Right lobe of liver (tissue), 6 donors: ENCODE data around the gene ALDH1A1. TPM values are rescaled to one million over a fixed set of nuclear protein-coding genes. Genes with fewer than 3 reads are reported as not detected.

Experiments
- ATAC-seq, 4 donors: fragments of 200-7000 bp; cut with Tn5 transposase; one replicate each; pipeline ENCODE4 v1.9.1; 2020; ENCODE audit warnings: mild to moderate bottlenecking in 4 of 4, moderate library complexity in 4 of 4
- DNase-seq, 3 donors: peaks; one replicate each; pipeline ENCODE4 v3.0.0-alpha.2; 2020
- H3K27ac ChIP-seq, 3 donors: fragments of 200-600 bp; one replicate each; pipeline ENCODE4 v1.8.0; 2022
- H3K27me3 ChIP-seq, 2 donors: fragments of 200-600 bp; one replicate each; pipeline ENCODE4 v1.8.0; 2022
- H3K36me3 ChIP-seq, 4 donors: fragments of 200-600 bp; sonication (generic) in 1 of 4; one replicate each; pipeline versions ENCODE4 v1.5.1 to v1.8.0; 2017 to 2022; ENCODE audit warnings: control low read depth in 1 of 4
- H3K4me1 ChIP-seq, 4 donors: fragments of 200-600 bp; sonication (generic) in 1 of 4; one replicate each; pipeline versions ENCODE4 v1.5.1 to v1.8.0; 2017 to 2022; ENCODE audit warnings: control low read depth in 1 of 4
- H3K4me3 ChIP-seq, 3 donors: fragments of 200-600 bp; one replicate each; pipeline ENCODE4 v1.8.0; 2022
- H3K9me3 ChIP-seq, 4 donors: fragments of 200-600 bp; sonication (generic) in 1 of 4; one replicate each; pipeline versions ENCODE4 v1.5.1 to v1.8.0; 2017 to 2022; ENCODE audit warnings: control low read depth in 1 of 4
- POLR2A ChIP-seq: fragments of 450-650 bp; IDR thresholded peaks from one replicate; pipeline ENCODE4 v1.6.1; 2017; ENCODE audit warnings: antibody characterized with exemption, mild to moderate bottlenecking
- WGBS: methylation state at CpG from one replicate; pipeline ENCODE4 v1.1.6; 2018; ENCODE audit warnings: low coverage, low lambda C conversion rate; ENCODE audit not compliant: insufficient coverage; ENCODE audit errors: missing lambda C conversion rate; 5-methylcytosine and 5-hydroxymethylcytosine counted together
- intact Hi-C, 2 donors: fragments of 100-400 bp; cut with DNase I; formaldehyde crosslinking; loops; one replicate each; pipeline versions ENCODE4 v1.11.2 to v1.14.1; 2022
- total RNA-seq, 6 experiments: library from RNA; depleted of rRNA in 2 of 6; stranded (reverse); fragments of >200 nt in 2 of 6; fragmentation: NEBNext Ultra II Directional in 3 of 6; extraction: Animal tissue kit (Norgen Biotek cat#: 25700) in 3 of 6; gene quantifications; one replicate each; pipeline versions ENCODE4 v1.1.0 to v1.2.4, GENCODE V29; 2016 to 2023
- TF ChIP-seq, protein P1 (sequence below), 4 donors: fragments of 200-600 bp in 3 of 4; fragments of 450-650 bp in 1 of 4; IDR thresholded peaks; one replicate each; pipeline versions ENCODE4 v1.5.1 to v1.8.0; 2016 to 2022; ENCODE audit warnings: antibody characterized with exemption in 4 of 4, mild to moderate bottlenecking in 2 of 4
- donor health status: DM: no; HTN: yes; CAD: no.
- donor health status: DM: no; HTN: no; CAD: no.
- donor health status: DM: no; HTN: no; CAD: no.
- donor health status: DM: no; HTN: yes; CAD: no.
- donor health status: DM: no; HTN: yes; CAD: no.

The ALDH1A1 gene
- total RNA-seq, 6 experiments from 2014 or later, result 309 to 1,702 (median 521) TPM

- H3K4me3 ChIP-seq, result no peak overlapping the region
- H3K27me3 ChIP-seq, result no peaks in the 10 kb centered on the region
- peaks cover 0 to 45% (median 2%) of the 10 kb centered on the region in 4 donors for H3K36me3 ChIP-seq
- ATAC-seq (no peak), DNase-seq (no peak)
- intact Hi-C loops, result no loop called here
- TF ChIP-seq, protein P1, sequence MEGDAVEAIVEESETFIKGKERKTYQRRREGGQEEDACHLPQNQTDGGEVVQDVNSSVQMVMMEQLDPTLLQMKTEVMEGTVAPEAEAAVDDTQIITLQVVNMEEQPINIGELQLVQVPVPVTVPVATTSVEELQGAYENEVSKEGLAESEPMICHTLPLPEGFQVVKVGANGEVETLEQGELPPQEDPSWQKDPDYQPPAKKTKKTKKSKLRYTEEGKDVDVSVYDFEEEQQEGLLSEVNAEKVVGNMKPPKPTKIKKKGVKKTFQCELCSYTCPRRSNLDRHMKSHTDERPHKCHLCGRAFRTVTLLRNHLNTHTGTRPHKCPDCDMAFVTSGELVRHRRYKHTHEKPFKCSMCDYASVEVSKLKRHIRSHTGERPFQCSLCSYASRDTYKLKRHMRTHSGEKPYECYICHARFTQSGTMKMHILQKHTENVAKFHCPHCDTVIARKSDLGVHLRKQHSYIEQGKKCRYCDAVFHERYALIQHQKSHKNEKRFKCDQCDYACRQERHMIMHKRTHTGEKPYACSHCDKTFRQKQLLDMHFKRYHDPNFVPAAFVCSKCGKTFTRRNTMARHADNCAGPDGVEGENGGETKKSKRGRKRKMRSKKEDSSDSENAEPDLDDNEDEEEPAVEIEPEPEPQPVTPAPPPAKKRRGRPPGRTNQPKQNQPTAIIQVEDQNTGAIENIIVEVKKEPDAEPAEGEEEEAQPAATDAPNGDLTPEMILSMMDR (IDR thresholded peaks at IDR 0.05), result no peak
- no peak for TF ChIP-seq POLR2A
- no peaks in the 10 kb centered on the region for H3K9me3 ChIP-seq
- WGBS, result 74% methylated on average over 4 of the region's 4 CpGs
- H3K4me1 ChIP-seq, result peaks cover 0 to 88% (median 9%) of the 10 kb centered on the region in 4 donors
- peak overlapping the region in 2 of 3 donors; percentile 51 to 64 for H3K27ac ChIP-seq
Observed at GRCh38 chr9:72935595-72935994, 17.3 kb downstream of the ALDH1A1 start.

GRCh38 chr9:72933730-72934665 lies 18.9 kb downstream of the ALDH1A1 start:
- Histone ChIP-seq H3K4me3 (no peak overlapping the region), H3K9me3 (no peaks in the 10 kb centered on the region), H3K4me1 (peaks cover 0 to 85% (median 9%) of the 10 kb centered on the region in 4 donors), H3K36me3 (peaks cover 0 to 45% (median 9%) of the 10 kb centered on the region in 4 donors), H3K27me3 (no peaks in the 10 kb centered on the region), H3K27ac (peak overlapping the region in 1 of 3 donors; percentile 55)
- intact Hi-C loops, result no loop called here
- TF ChIP-seq, protein P1 (IDR thresholded peaks at IDR 0.05), result no peak
- no peak for TF ChIP-seq POLR2A
- 60% methylated on average over 4 of the region's 4 CpGs for WGBS
- DNase-seq (no peak), ATAC-seq (peak in 3 of 4 donors; percentile 14 to 57 (median 41))

DNA sequence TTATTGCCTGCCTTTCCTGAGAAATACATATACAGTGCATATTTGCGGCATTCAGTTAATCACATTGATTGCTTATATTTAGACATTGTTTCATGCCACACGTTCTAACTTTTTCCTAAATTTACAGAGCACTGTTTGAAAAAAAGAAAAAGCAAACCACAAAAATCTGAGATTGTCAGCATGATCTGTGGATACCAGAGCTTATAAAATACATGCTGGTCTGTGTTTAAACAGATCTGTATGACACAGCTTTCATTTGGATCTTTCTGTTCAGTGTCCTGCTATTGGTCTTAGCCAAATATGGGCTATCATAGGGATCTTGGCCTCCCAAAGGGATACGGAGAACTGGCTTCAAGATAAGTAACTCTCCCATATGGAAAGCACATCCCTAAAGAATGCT lies 20.2 kb downstream of the ALDH1A1 start:
- no peak overlapping the region for H3K4me3 ChIP-seq
- H3K36me3 ChIP-seq, result peaks cover 0 to 52% (median 16%) of the 10 kb centered on the region in 4 donors
- ATAC-seq (no peak), DNase-seq (no peak)
- H3K4me1 ChIP-seq, result peaks cover 0 to 71% (median 7%) of the 10 kb centered on the region in 4 donors
- H3K9me3 ChIP-seq, result no peaks in the 10 kb centered on the region
- 59% methylated on average over 3 of the region's 3 CpGs for WGBS
- TF ChIP-seq, protein P1 (IDR thresholded peaks at IDR 0.05), result no peak
- no peak for TF ChIP-seq POLR2A
- intact Hi-C loops, result no loop called here
- H3K27me3 ChIP-seq, result no peaks in the 10 kb centered on the region
- no peak overlapping the region for H3K27ac ChIP-seq

DNA sequence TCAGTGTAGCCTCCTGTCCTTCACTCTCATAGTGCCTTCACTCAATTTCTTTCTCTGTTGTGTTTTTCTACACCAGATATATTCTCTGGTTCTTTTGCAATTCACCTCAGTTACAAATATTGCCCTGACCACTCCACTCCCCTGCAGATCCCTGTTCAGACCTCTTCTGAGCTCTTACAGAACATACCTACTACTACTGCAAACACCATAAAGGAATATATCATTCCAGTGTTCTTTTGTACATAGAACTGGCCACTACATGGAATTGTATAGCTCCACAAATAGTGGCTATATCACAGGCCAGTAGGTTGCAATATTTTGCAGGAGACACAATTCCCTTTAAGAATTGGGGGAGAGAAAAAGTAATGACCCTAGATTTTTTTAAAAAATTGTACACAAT lies 21.0 kb downstream of the ALDH1A1 start:
- no peak for ATAC-seq
- Histone ChIP-seq H3K27me3 (no peaks in the 10 kb centered on the region), H3K4me3 (no peak overlapping the region), H3K36me3 (peaks cover 0 to 59% (median 16%) of the 10 kb centered on the region in 4 donors), H3K9me3 (no peaks in the 10 kb centered on the region), H3K27ac (no peak overlapping the region), H3K4me1 (peaks cover 0 to 68% (median 3%) of the 10 kb centered on the region in 4 donors)
- intact Hi-C loops, result no loop called here
- no peak for DNase-seq
- no peak for TF ChIP-seq POLR2A
- TF ChIP-seq, protein P1 (IDR thresholded peaks at IDR 0.05), result no peak
